ENCODE measurements around the gene APBB3.

The APBB3 gene

DNA sequence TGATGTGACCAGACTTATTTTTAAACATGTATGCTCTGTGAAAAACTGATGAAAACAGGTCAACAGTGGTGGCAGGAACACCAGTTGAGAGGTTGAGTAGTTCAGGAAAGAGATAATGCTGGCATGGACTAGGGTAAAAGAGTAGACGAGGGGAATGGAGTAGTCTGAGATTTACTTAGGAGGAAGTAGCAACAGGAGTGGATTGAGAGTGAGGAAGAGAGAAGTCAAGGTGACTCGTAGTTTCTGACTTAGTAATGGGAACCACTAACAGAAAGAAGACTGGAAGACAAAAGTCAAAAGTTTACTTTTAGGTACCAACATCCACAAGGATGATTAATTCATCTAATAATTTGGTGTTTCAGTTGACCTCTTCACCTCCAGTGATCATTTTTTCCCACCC, 10.7 kb downstream of the APBB3 start:
- CTCF ChIA-PET = interaction anchor here (0.6 kb wide), 1 partner anchor 139 kb away, joined by 4 read pairs; no protein-coding TSS in a partner anchor
- TF ChIP-seq SCRT2 (tag by site-specific recombination; IDR thresholded peaks at IDR 0.05) (0 out of 2 replicates have a peak, but pooled peaks have one; percentile 52), ZNF394 (tag by site-specific recombination; IDR thresholded peaks at IDR 0.05; ENCODE audit: borderline replicate concordance) (peak; percentile 22; the same call in 1 of the 2 replicates), SCRT1 (tag by site-specific recombination; IDR thresholded peaks at IDR 0.05; ENCODE audit: borderline replicate concordance) (no peak)
- POLR2A ChIA-PET = interaction anchor here (0.7 to 1.6 kb wide), 4 partner anchors 94 to 364 kb away, joined by 3 to 9 read pairs (median 5); partner anchors contain the start of genes IK and NDUFA2
- H3K9me3 ChIP-seq (ENCODE audit: control insufficient read depth, insufficient read depth, low read depth, low read length) = no peaks in the 10 kb centered on the region
- H3K27ac ChIP-seq (ENCODE audit: extremely low read depth, low read depth, low read length) = no peak overlapping the region
- H3K4me1 ChIP-seq (ENCODE audit: control insufficient read depth, insufficient read depth, low read length) = 0 out of 2 replicates have a peak, but pooled peaks cover 4% of the 10 kb centered on the region
- H3K36me3 ChIP-seq (ENCODE audit: control insufficient read depth in 2 of 2, insufficient read depth in 1 of 2, low read length in 2 of 2) = peaks cover 0 to 64% of the 10 kb centered on the region in 2 experiments
- H3K4me3 ChIP-seq (ENCODE audit: low read depth, low read length) = no peak overlapping the region

- CTCF ChIA-PET = interaction anchor here (0.6 kb wide), 2 partner anchors 52 to 314 kb away, joined by 3 read pairs; no protein-coding TSS in a partner anchor
- Histone ChIP-seq H3K4me3 (ENCODE audit: low read depth, low read length) (no peak overlapping the region), H3K27ac (ENCODE audit: extremely low read depth, low read depth, low read length) (no peak overlapping the region), H3K36me3 (ENCODE audit: control insufficient read depth in 2 of 2, insufficient read depth in 1 of 2, low read length in 2 of 2) (peaks cover 0 to 76% of the 10 kb centered on the region in 2 experiments), H3K4me1 (ENCODE audit: control insufficient read depth, insufficient read depth, low read length) (0 out of 2 replicates have a peak, but pooled peaks cover 4% of the 10 kb centered on the region), H3K9me3 (ENCODE audit: control insufficient read depth, insufficient read depth, low read depth, low read length) (no peaks in the 10 kb centered on the region)
- POLR2A ChIA-PET = interaction anchor here (1.1 kb wide), 1 partner anchor 96 kb away, joined by 9 read pairs; the partner anchor contains the start of genes IK and NDUFA2
- TF ChIP-seq ZBTB48 (tag by site-specific recombination; IDR thresholded peaks at IDR 0.05) (no peak), ZSCAN23 (tag by site-specific recombination; IDR thresholded peaks at IDR 0.05) (no peak), ZNF692 (tag by site-specific recombination; IDR thresholded peaks at IDR 0.05) (no peak), ZNF48 (tag by site-specific recombination; IDR thresholded peaks at IDR 0.05) (no peak), ZNF548 (tag by site-specific recombination; IDR thresholded peaks at IDR 0.05) (no peak), ZNF26 (tag by site-specific recombination; IDR thresholded peaks at IDR 0.05) (no peak), FEZF1 (tag by site-specific recombination; IDR thresholded peaks at IDR 0.05) (no peak), ZNF398 (tag by site-specific recombination; IDR thresholded peaks at IDR 0.05) (no peak)
- TF ChIP-seq, protein P1, sequence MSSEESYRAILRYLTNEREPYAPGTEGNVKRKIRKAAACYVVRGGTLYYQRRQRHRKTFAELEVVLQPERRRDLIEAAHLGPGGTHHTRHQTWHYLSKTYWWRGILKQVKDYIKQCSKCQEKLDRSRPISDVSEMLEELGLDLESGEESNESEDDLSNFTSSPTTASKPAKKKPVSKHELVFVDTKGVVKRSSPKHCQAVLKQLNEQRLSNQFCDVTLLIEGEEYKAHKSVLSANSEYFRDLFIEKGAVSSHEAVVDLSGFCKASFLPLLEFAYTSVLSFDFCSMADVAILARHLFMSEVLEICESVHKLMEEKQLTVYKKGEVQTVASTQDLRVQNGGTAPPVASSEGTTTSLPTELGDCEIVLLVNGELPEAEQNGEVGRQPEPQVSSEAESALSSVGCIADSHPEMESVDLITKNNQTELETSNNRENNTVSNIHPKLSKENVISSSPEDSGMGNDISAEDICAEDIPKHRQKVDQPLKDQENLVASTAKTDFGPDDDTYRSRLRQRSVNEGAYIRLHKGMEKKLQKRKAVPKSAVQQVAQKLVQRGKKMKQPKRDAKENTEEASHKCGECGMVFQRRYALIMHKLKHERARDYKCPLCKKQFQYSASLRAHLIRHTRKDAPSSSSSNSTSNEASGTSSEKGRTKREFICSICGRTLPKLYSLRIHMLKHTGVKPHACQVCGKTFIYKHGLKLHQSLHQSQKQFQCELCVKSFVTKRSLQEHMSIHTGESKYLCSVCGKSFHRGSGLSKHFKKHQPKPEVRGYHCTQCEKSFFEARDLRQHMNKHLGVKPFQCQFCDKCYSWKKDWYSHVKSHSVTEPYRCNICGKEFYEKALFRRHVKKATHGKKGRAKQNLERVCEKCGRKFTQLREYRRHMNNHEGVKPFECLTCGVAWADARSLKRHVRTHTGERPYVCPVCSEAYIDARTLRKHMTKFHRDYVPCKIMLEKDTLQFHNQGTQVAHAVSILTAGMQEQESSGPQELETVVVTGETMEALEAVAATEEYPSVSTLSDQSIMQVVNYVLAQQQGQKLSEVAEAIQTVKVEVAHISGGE (tag by site-specific recombination; conservative IDR thresholded peaks at IDR 0.05; ENCODE audit: low read depth) = no peak
- TF ChIP-seq, protein P2, sequence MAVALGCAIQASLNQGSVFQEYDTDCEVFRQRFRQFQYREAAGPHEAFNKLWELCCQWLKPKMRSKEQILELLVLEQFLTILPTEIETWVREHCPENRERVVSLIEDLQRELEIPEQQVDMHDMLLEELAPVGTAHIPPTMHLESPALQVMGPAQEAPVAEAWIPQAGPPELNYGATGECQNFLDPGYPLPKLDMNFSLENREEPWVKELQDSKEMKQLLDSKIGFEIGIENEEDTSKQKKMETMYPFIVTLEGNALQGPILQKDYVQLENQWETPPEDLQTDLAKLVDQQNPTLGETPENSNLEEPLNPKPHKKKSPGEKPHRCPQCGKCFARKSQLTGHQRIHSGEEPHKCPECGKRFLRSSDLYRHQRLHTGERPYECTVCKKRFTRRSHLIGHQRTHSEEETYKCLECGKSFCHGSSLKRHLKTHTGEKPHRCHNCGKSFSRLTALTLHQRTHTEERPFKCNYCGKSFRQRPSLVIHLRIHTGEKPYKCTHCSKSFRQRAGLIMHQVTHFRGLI (tag by site-specific recombination; IDR thresholded peaks at IDR 0.05) = no peak
- TF ChIP-seq, protein P3, sequence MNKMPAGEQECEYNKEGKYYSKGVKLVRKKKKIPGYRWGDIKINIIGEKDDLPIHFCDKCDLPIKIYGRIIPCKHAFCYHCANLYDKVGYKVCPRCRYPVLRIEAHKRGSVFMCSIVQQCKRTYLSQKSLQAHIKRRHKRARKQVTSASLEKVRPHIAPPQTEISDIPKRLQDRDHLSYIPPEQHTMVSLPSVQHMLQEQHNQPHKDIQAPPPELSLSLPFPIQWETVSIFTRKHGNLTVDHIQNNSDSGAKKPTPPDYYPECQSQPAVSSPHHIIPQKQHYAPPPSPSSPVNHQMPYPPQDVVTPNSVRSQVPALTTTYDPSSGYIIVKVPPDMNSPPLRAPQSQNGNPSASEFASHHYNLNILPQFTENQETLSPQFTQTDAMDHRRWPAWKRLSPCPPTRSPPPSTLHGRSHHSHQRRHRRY (tag by site-specific recombination; IDR thresholded peaks at IDR 0.05) = no peak
Observed at GRCh38 chr5:140551872-140552271, 12.5 kb downstream of the APBB3 start.
